HUDEP-2 (cell line): ENCODE data around the gene IDH3A.
A peak's percentile ranks its signal among the peaks of the same experiment; 100 is the strongest.

Source experiments
- DNase-seq, 76 experiments: peaks; one replicate each; lab custom pipeline; 2025; ENCODE audit not compliant: unreplicated experiment in 76 of 76; lab: John Stamatoyannopoulos, UW

IDH3A gene

DNA sequence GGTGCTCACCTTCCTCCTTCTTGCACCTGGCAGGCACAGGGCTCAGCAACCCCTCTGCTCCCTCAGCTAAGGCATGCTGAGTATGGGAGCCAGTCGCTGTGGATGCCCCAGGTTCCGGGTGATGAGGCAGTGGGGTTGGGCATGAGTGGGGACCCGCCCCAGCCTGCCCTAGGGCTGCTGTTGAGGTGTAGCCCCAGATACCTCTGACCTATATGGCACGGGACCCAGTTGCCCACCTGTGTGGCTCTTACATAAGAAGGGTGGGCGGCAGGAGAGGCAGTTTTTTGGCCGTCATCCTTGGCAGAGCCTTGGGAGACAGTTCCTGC, 64.2 kb downstream of the IDH3A start:
- no peak for DNase-seq

DNA sequence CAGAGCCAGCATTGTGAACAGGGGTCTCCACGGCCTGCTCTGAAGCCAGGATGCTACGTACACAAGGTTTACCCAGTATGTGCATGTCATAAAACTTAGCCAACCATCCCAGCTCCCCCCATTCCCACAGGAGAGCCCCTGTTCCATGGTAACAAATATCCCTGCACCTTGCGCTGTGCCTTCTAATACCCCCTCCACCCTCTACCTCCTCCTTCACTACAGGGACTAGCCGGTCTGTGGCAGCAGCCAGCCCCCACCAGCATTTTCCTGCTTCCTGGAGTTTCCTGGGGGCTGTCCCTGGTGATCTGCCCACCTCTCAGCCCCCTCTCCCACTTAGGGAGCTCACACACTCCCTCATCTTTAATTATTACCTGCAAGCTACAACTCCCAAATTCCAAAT, 64.8 kb downstream of the IDH3A start:
- DNase-seq: no peak

DNA sequence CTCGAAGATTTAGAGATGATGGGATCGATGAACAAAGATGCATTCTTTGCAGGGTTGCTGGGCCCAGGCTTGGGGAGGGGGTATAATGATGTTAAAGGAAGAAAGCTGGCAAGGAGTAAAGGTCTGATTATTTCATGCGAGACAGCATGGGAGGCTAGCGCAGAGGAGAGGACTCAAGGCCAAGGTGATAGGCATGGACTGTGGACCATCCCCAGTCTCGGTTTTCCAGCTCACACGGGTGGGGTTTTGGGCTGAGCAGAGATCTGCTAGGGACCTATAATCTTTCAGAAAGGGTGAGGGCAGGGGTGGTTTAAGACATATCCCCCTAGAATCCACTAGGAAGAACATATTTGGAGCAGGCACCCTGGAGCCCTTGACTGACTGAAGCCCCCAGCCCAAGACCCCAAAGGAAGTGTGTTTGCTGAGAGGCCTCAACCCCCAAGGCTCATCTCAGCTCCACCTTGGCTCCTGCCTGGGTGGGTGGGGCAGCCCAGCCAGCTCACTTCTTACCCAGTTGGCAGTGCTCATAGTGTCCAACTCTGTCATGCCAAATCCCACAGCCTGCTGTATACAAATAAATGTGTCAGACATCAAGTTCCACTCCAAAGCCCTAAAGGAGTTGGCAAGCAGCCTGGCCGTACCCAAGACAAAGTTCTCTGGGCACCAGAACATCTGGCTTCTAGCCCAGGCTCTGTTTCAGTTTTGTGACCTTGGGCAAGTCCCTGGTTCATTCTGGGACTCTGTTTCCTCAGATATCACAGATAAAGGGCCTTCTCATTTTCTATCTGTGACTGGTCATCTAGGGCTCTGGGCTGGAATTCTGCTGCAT, 67.3 kb downstream of the IDH3A start:
- peak in 71 of 76 experiments; percentile 13 to 87 (median 59) for DNase-seq

DNA sequence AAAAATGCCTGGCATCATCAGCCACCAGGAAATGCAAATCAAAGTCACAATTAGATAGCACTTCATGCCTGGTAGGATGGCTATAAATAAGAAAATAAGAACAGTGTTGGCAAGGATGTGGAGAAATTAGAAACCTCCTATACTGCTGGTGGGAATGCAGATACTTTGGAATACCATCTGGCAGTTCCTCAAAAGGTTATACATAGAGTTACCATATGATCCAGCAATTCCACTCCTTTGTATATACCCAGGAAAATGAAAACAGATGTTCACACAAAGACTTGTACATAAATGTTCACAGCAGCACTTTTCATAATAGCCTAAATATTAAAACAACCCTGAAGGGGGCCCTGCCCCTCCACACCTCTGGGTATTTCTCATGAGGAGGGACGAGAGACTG, 71.6 kb downstream of the IDH3A start:
- no peak for DNase-seq
